Common myeloid progenitor, CD34-positive (primary cell): ENCODE results near the gene CHST13.

Experiments used
- CTCF ChIA-PET: fragments of 350-600 bp; sonication (Branson Sonifier 250); formaldehyde crosslinking; loops from one replicate; lab custom pipeline; 2021; ENCODE audit warnings: antibody characterized with exemption; lab: Charles Lee
- POLR2A ChIA-PET: fragments of 350-600 bp; sonication (Branson Sonifier 250); formaldehyde crosslinking; loops from one replicate; lab custom pipeline; 2021; ENCODE audit warnings: antibody characterized with exemption; lab: Charles Lee
- DNase-seq, 3 donors: peaks; one replicate each; pipeline versions ENCODE4 v3.0.0 to v3.0.0-alpha.2; 2013
- H3K27ac ChIP-seq, 2 experiments: 1 replicate in 1 of 2; 2 replicates in 1 of 2; pipeline ENCODE4 v1.7.0; 2013; ENCODE audit warnings: inconsistent platforms in 2 of 2, low read length in 2 of 2, mild to moderate bottlenecking in 2 of 2, low read depth in 1 of 2, moderate library complexity in 1 of 2; ENCODE audit not compliant: severe bottlenecking in 2 of 2, insufficient read depth in 1 of 2, poor library complexity in 1 of 2
- H3K27me3 ChIP-seq, 5 experiments: replicated peaks in 2 of 5; 1 replicate in 3 of 5; 2 replicates in 2 of 5; pipeline versions ENCODE4 v1.6.1 to v1.7.0; 2013; ENCODE audit warnings: low read length in 4 of 5, mild to moderate bottlenecking in 2 of 5, moderate library complexity in 2 of 5, inconsistent platforms in 1 of 5; ENCODE audit not compliant: insufficient read depth in 5 of 5, control insufficient read depth in 4 of 5
- H3K36me3 ChIP-seq, 4 experiments: 1 replicate in 2 of 4; 2 replicates in 2 of 4; pipeline versions ENCODE4 v1.6.1 to v1.7.0; 2013; ENCODE audit warnings: low read length in 3 of 4, control low read depth in 1 of 4, mild to moderate bottlenecking in 1 of 4; ENCODE audit not compliant: control insufficient read depth in 4 of 4, insufficient read depth in 4 of 4
- H3K4me1 ChIP-seq, 4 experiments: 1 replicate in 3 of 4; 2 replicates in 1 of 4; pipeline versions ENCODE4 v1.6.1 to v1.7.1; 2013; ENCODE audit warnings: low read length in 3 of 4, mild to moderate bottlenecking in 3 of 4, control low read depth in 1 of 4, inconsistent platforms in 1 of 4, moderate library complexity in 1 of 4; ENCODE audit not compliant: control insufficient read depth in 4 of 4, insufficient read depth in 4 of 4; ENCODE audit errors: control extremely low read depth in 1 of 4
- H3K4me3 ChIP-seq, 7 experiments: 1 replicate in 4 of 7; 2 replicates in 3 of 7; pipeline versions ENCODE4 v1.5.1 to v1.7.0; 2013; ENCODE audit warnings: mild to moderate bottlenecking in 7 of 7, low read length in 6 of 7, moderate library complexity in 6 of 7, inconsistent platforms in 2 of 7, low read depth in 2 of 7, control low read depth in 1 of 7; ENCODE audit not compliant: insufficient read depth in 4 of 7, control insufficient read depth in 1 of 7; ENCODE audit errors: extremely low read depth in 1 of 7
- H3K9me3 ChIP-seq, 5 experiments: 1 replicate in 4 of 5; 2 replicates in 1 of 5; pipeline versions ENCODE4 v1.6.1 to v1.7.1; 2013; ENCODE audit warnings: low read length in 4 of 5, mild to moderate bottlenecking in 2 of 5, inconsistent platforms in 1 of 5, low read depth in 1 of 5, moderate library complexity in 1 of 5; ENCODE audit not compliant: control insufficient read depth in 4 of 5, insufficient read depth in 2 of 5; ENCODE audit errors: control extremely low read depth in 1 of 5
- WGBS: methylation state at CpG from one replicate; pipeline ENCODE4 v1.1.5; 2013; ENCODE audit not compliant: insufficient coverage; 5-methylcytosine and 5-hydroxymethylcytosine counted together

CHST13 gene

DNA sequence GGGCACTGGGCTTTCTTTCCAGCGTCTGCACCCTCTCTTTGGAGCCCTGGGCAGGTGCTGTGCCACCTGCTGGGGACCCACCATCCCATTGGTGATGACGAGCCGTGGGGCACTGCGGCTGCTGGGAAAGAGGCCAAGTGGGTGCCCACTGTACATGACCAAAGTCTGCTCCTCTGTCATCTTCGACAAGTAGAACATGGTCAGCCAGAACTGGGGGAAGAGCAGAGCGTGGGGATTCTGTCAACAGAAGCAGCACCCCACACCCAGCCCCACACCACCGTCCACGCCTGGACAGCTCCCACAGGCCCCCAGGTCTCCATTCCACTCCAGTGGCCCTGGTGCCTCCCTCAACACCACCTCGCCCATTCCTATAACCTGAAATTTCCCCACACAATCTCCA is 16.1 kb upstream of the CHST13 start:
- CTCF ChIA-PET, result interaction anchor here (3.8 kb wide), 1 partner anchor 11 kb away, joined by 15 read pairs; no protein-coding TSS in a partner anchor
- POLR2A ChIA-PET, result no interaction called here

DNA sequence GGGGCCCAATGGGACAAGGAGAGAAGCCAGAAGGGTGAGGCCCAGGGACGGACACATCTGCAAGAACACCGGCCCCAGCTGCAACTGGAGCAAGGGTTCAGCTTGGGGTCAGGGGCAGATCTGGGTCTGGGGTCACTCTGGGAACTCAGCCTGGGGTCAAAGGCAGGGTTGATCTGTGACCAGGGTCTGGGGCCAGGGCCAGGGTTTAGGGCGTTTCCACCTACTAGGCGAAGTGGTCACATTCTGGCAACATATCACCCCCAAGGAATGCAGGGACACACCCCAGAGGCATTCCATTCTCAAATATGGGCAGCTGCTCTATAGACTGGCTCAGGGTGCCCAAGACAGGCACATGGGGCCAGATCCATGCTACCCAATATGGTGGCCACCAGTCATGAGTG is 15.4 kb upstream of the CHST13 start:
- Histone ChIP-seq H3K27ac (no peak overlapping the region), H3K4me1 (peaks cover 1 to 15% (median 3%) of the 10 kb centered on the region in 4 experiments), H3K27me3 (no peaks in the 10 kb centered on the region), H3K36me3 (no peaks in the 10 kb centered on the region), H3K4me3 (no peak overlapping the region), H3K9me3 (no peaks in the 10 kb centered on the region)
- CTCF ChIA-PET, result interaction anchor here (3.8 kb wide), 1 partner anchor 11 kb away, joined by 15 read pairs; no protein-coding TSS in a partner anchor
- WGBS, result 96% methylated on average over 4 of the region's 4 CpGs
- POLR2A ChIA-PET, result no interaction called here
- no peak for DNase-seq

More for the DNA sequence above, 16.1 kb upstream of the CHST13 start:
- no peak for DNase-seq
- Histone ChIP-seq H3K4me3 (no peak overlapping the region), H3K9me3 (no peaks in the 10 kb centered on the region), H3K4me1 (peaks cover 1 to 15% (median 3%) of the 10 kb centered on the region in 4 experiments), H3K36me3 (no peaks in the 10 kb centered on the region), H3K27me3 (no peaks in the 10 kb centered on the region), H3K27ac (no peak overlapping the region)
- WGBS, result 100% methylated on average over 5 of the region's 9 CpGs

DNA sequence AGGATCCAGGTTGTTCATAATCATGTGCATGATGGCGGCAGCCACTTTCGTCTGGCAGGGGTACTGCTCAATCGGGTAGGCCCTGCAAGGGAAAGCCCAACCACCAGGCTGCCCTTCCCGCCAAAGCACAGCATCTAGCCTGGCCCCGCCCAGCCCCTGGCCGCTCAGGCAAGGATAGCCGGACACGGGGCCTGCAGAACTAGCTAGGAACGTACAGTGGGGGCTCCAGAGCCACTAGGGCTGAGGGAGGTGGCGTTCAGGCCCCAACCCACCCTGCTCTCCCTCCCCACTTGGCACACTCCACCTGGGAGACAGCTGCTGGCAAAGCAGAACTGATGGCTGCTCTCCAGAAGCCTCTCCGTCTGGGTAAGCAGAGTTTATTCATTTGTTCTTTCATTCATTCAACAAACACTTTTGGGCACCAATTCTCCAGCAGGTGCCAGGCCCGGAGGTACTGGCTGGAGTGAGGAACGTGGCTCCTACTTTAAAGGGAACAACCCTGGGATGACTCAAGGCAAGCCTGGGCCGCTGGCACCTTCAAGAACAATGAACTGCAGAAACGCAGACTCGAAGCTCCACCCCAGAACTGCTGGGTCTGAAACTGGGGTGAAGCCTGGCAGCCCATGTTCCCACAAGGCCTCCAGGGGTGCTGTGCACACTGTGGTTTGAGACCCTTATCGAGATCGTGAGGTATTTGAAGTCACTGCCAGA is 14.2 kb upstream of the CHST13 start:
- H3K27ac ChIP-seq, result no peak overlapping the region
- no peak overlapping the region for H3K4me3 ChIP-seq
- H3K9me3 ChIP-seq, result no peaks in the 10 kb centered on the region
- no peaks in the 10 kb centered on the region for H3K27me3 ChIP-seq
- ChIA-PET POLR2A (no interaction called here), CTCF (interaction anchor here (1.2 to 3.8 kb wide), 6 partner anchors 9 to 169 kb away, joined by 3 to 19 read pairs (median 6); no protein-coding TSS in a partner anchor)
- no peaks in the 10 kb centered on the region for H3K36me3 ChIP-seq
- no peak for DNase-seq
- WGBS, result 94% methylated on average over 17 of the region's 18 CpGs
- H3K4me1 ChIP-seq, result peaks cover 1 to 15% (median 3%) of the 10 kb centered on the region in 4 experiments

DNA sequence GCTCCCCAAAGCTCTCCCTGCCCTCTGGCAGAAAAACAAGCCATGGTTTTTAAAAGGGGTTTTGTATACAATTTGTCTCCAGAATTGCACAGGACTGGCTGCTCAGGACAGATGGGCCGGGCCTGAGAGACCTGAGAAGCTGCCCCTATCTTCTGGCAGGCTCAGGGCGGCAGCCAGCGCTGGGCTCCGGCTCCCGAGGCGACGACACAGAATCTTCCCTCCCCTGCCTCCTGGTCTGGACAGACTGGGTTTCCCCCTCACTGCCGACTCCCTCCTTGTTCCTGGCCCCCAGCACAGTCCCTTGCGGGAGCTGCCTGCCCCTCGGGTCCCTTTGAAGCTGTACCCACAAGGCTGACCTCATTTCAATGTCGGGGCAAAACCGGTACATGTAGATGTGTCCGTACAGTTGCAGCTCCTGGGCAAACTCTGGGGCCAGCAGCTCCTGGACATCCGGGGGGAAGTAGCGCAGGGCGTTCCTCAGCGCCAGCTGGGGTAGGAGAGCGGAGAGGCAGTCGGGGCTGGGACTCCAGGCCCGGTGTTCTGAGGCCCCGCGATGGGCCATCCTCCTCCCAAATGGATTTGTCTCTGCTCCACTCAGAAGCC is 13.5 kb upstream of the CHST13 start:
- Histone ChIP-seq H3K36me3 (no peaks in the 10 kb centered on the region), H3K4me3 (no peak overlapping the region), H3K27ac (no peak overlapping the region), H3K27me3 (no peaks in the 10 kb centered on the region), H3K4me1 (peaks cover 1 to 15% (median 3%) of the 10 kb centered on the region in 4 experiments), H3K9me3 (no peaks in the 10 kb centered on the region)
- no peak for DNase-seq
- 96% methylated on average over 22 of the region's 22 CpGs for WGBS
- ChIA-PET POLR2A (no interaction called here), CTCF (interaction anchor here (1.5 to 3.8 kb wide), 5 partner anchors 9 to 169 kb away, joined by 4 to 19 read pairs (median 7); no protein-coding TSS in a partner anchor)

DNA sequence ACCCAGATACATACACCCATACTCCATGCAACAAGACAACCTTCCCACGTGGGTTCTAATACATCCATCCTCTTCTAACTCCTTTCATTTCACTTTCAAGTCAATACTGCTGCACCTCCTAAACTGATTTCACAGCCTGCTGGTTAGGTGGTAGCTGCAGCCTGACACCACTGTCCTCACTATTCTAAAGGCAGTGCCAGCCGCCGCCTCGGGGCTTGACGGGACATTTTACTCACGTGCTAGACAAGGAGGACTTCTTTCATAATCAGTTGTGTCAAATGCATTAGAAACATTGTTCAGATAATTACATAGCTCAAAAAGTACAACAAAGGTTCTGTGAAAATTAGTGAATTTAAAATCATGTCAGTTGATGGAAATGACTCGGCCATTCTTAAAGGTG is 12.7 kb upstream of the CHST13 start:
- Histone ChIP-seq H3K27ac (no peak overlapping the region), H3K27me3 (no peaks in the 10 kb centered on the region), H3K4me3 (no peak overlapping the region), H3K36me3 (no peaks in the 10 kb centered on the region), H3K9me3 (no peaks in the 10 kb centered on the region), H3K4me1 (peaks cover 1 to 15% (median 3%) of the 10 kb centered on the region in 4 experiments)
- POLR2A ChIA-PET, result no interaction called here
- WGBS, result 83% methylated on average over 1 of the region's 7 CpGs
- no peak for DNase-seq
- CTCF ChIA-PET, result interaction anchor here (1.0 to 3.1 kb wide), 4 partner anchors 9 to 18 kb away, joined by 3 to 19 read pairs (median 4); no protein-coding TSS in a partner anchor

DNA sequence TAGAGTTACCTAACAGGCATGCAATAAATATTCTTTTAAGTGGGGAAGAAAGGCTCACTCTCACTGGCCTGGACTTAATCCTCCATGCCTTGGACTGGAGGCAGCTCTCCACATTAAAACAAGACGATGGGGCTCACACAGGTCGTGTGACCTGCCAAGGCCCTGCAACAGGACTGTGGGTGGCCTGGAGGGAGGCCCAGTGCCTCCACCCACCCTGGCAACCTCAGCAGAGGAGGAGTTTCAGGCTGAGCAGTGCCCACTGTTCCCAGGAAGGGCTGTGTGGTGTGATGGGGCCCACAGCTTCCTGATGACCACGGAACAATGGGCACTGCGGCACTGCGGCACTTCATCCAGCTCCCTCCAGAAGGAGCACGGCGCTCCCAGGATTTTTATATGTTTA is 11.9 kb upstream of the CHST13 start:
- Histone ChIP-seq H3K36me3 (no peaks in the 10 kb centered on the region), H3K9me3 (no peaks in the 10 kb centered on the region), H3K27ac (no peak overlapping the region), H3K4me1 (peaks cover 1 to 15% (median 3%) of the 10 kb centered on the region in 4 experiments), H3K4me3 (no peak overlapping the region), H3K27me3 (no peaks in the 10 kb centered on the region)
- DNase-seq, result no peak
- POLR2A ChIA-PET, result no interaction called here
- CTCF ChIA-PET, result interaction anchor here (1.0 to 3.1 kb wide), 4 partner anchors 8 to 19 kb away, joined by 3 to 19 read pairs (median 4); no protein-coding TSS in a partner anchor
- WGBS, result 85% methylated on average over 7 of the region's 7 CpGs
